IMR-90 (cell line): ENCODE results near the gene CTNND2. TPM values are rescaled to one million over a fixed set of nuclear protein-coding genes. Genes with fewer than 3 reads are reported as not detected.

Experiments
- ATAC-seq: fragments of 200-7000 bp; cut with Tn5 transposase; 2 replicates; pipeline ENCODE4 v1.9.1; 2020; ENCODE audit warnings: low read depth, mild to moderate bottlenecking, moderate library complexity
- BruUV-seq: library from RNA; stranded (reverse); fragments of 400-500 nt; replicated peaks from 2 replicates; lab custom pipeline; 2021; lab: Mats Ljungman, UMichigan
- CTCF ChIA-PET: fragments of 300-600 bp; formaldehyde crosslinking; extraction: SDS; loops from one replicate; lab custom pipeline; 2021; ENCODE audit warnings: antibody characterized with exemption; lab: Yijun Ruan, JAX
- POLR2A ChIA-PET: fragments of 300-600 bp; sonication (Branson Sonifier 250); formaldehyde crosslinking; loops from one replicate; lab custom pipeline; 2022; ENCODE audit warnings: antibody characterized with exemption; ENCODE audit not compliant: unreplicated experiment; lab: Charles Lee
- DNase-seq: peaks from one replicate; pipeline ENCODE4 v3.0.0; 2013
- H2AFZ ChIP-seq: replicated peaks from 2 replicates; pipeline ENCODE3; 2013; ENCODE audit warnings: low read length, mild to moderate bottlenecking; ENCODE audit not compliant: poor library complexity
- H2AK5ac ChIP-seq: 2 replicates; pipeline ENCODE4 v1.6.1; 2013; ENCODE audit warnings: low read depth, low read length, inconsistent platforms
- H2AK9ac ChIP-seq: replicated peaks from 2 replicates; pipeline ENCODE3; 2013; ENCODE audit warnings: mild to moderate bottlenecking, low read depth, low read length, moderate library complexity; ENCODE audit not compliant: poor library complexity
- H2BK120ac ChIP-seq: 2 replicates; pipeline ENCODE4 v1.6.1; 2013; ENCODE audit warnings: low read depth, low read length, inconsistent platforms
- H2BK15ac ChIP-seq: 3 replicates; pipeline ENCODE4 v1.6.1; 2013; ENCODE audit warnings: low read depth, low read length, inconsistent platforms
- H2BK20ac ChIP-seq: 2 replicates; pipeline ENCODE4 v1.6.1; 2013; ENCODE audit warnings: low read depth, mild to moderate bottlenecking, inconsistent platforms, low read length, moderate library complexity
- H2BK5ac ChIP-seq: 2 replicates; pipeline ENCODE4 v1.6.1; 2013; ENCODE audit warnings: mild to moderate bottlenecking, low read depth, low read length, inconsistent platforms; ENCODE audit not compliant: poor library complexity, severe bottlenecking
- H3K14ac ChIP-seq: replicated peaks from 2 replicates; pipeline ENCODE4 v1.6.1; 2013; ENCODE audit warnings: low read depth, low read length, inconsistent platforms
- H3K18ac ChIP-seq: 2 replicates; pipeline ENCODE4 v1.6.1; 2013; ENCODE audit warnings: low read depth, low read length, control low read depth
- H3K23ac ChIP-seq: 2 replicates; pipeline ENCODE4 v1.6.1; 2013; ENCODE audit warnings: low read depth, low read length, inconsistent platforms
- H3K27ac ChIP-seq: 2 replicates; pipeline ENCODE4 v1.5.1; 2013; ENCODE audit warnings: mild to moderate bottlenecking, control low read depth, low read length; ENCODE audit not compliant: insufficient read depth
- H3K27me3 ChIP-seq: 2 replicates; pipeline ENCODE4 v1.6.1; 2013; ENCODE audit warnings: low read length; ENCODE audit not compliant: control insufficient read depth, insufficient read depth
- H3K36me3 ChIP-seq: 2 replicates; pipeline ENCODE4 v1.6.1; 2013; ENCODE audit warnings: low read length, mixed read lengths; ENCODE audit not compliant: control insufficient read depth, insufficient read depth
- H3K4ac ChIP-seq: 2 replicates; pipeline ENCODE4 v1.6.1; 2013; ENCODE audit warnings: low read depth, low read length, inconsistent platforms
- H3K4me1 ChIP-seq: 2 replicates; pipeline ENCODE4 v1.6.1; 2013; ENCODE audit warnings: low read length, mixed read lengths; ENCODE audit not compliant: control insufficient read depth, insufficient read depth
- H3K4me2 ChIP-seq: 2 replicates; pipeline ENCODE4 v1.6.1; 2013; ENCODE audit warnings: low read depth, mild to moderate bottlenecking, control low read depth, low read length, moderate library complexity
- H3K4me3 ChIP-seq: 2 replicates; pipeline ENCODE4 v1.5.1; 2013; ENCODE audit warnings: low read depth, mild to moderate bottlenecking, control low read depth, low read length, moderate library complexity; ENCODE audit not compliant: insufficient read depth
- H3K56ac ChIP-seq: 2 replicates; pipeline ENCODE4 v1.6.1; 2013; ENCODE audit warnings: low read length, inconsistent platforms; ENCODE audit not compliant: insufficient read depth; ENCODE audit errors: extremely low read depth
- H3K79me1 ChIP-seq, 2 experiments: 2 replicates each; pipeline ENCODE4 v1.6.1; 2013; ENCODE audit warnings: low read length in 2 of 2, inconsistent platforms in 1 of 2, low read depth in 1 of 2
- H3K9ac ChIP-seq: 2 replicates; pipeline ENCODE4 v1.6.1; 2013; ENCODE audit warnings: low read depth, low read length, control low read depth
- H3K9me1 ChIP-seq: 2 replicates; pipeline ENCODE4 v1.6.1; 2013; ENCODE audit warnings: low read length, inconsistent platforms; ENCODE audit not compliant: insufficient read depth
- H3K9me3 ChIP-seq: 2 replicates; pipeline ENCODE4 v1.6.1; 2013; ENCODE audit warnings: low read length; ENCODE audit not compliant: control insufficient read depth, insufficient read depth
- H4K20me1 ChIP-seq: 2 replicates; pipeline ENCODE4 v1.6.1; 2013; ENCODE audit warnings: low read length, inconsistent platforms; ENCODE audit not compliant: insufficient read depth
- H4K5ac ChIP-seq: 2 replicates; pipeline ENCODE4 v1.6.1; 2013; ENCODE audit warnings: mild to moderate bottlenecking, low read depth, low read length, control low read depth
- H4K8ac ChIP-seq, 2 experiments: 2 replicates each; pipeline ENCODE4 v1.6.1; 2013; ENCODE audit warnings: low read depth in 2 of 2, low read length in 2 of 2, control low read depth in 1 of 2, inconsistent platforms in 1 of 2
- H4K91ac ChIP-seq: 2 replicates; pipeline ENCODE4 v1.6.1; 2013; ENCODE audit warnings: low read depth, low read length, inconsistent platforms; ENCODE audit not compliant: insufficient read depth
- BHLHE40 ChIP-seq: fragments of 150-350 bp; IDR thresholded peaks from 2 replicates; pipeline ENCODE4 v1.6.1; 2016; ENCODE audit warnings: mild to moderate bottlenecking, low read depth, low read length
- CEBPB ChIP-seq: IDR thresholded peaks from 2 replicates; pipeline ENCODE4 v1.6.1; 2012; ENCODE audit warnings: low read depth, low read length, improper control_type of control experiment
- CHD1 ChIP-seq: IDR thresholded peaks from 2 replicates; pipeline ENCODE4 v1.6.1; 2012; ENCODE audit warnings: low read depth, low read length, improper control_type of control experiment
- CTCF ChIP-seq: conservative IDR thresholded peaks from 2 replicates; pipeline ENCODE4 v1.5.1; 2012; ENCODE audit warnings: mild to moderate bottlenecking, low read depth, low read length, improper control_type of control experiment
- FOS ChIP-seq: fragments of 150-350 bp; IDR thresholded peaks from 2 replicates; pipeline ENCODE4 v1.6.1; 2016; ENCODE audit warnings: low read depth, low read length
- MAZ ChIP-seq: IDR thresholded peaks from 2 replicates; pipeline ENCODE4 v1.6.1; 2012; ENCODE audit warnings: low read depth, mild to moderate bottlenecking, low read length, improper control_type of control experiment, moderate library complexity, borderline replicate concordance
- MXI1 ChIP-seq: IDR thresholded peaks from 2 replicates; pipeline ENCODE4 v1.6.1; 2012; ENCODE audit warnings: low read depth, mild to moderate bottlenecking, low read length, moderate library complexity, borderline replicate concordance
- NFE2L2 ChIP-seq: fragments of 150-350 bp; IDR thresholded peaks from 2 replicates; pipeline ENCODE4 v1.6.1; 2016; ENCODE audit warnings: low read depth, mild to moderate bottlenecking, low read length
- POLR2A ChIP-seq: IDR thresholded peaks from 2 replicates; pipeline ENCODE4 v1.6.1; 2012; ENCODE audit warnings: mild to moderate bottlenecking, low read depth, low read length
- RFX5 ChIP-seq: IDR thresholded peaks from 2 replicates; pipeline ENCODE4 v1.8.0; 2012; ENCODE audit warnings: low read depth, mild to moderate bottlenecking, low read length, moderate library complexity
- USF2 ChIP-seq: fragments of 150-350 bp; IDR thresholded peaks from 2 replicates; pipeline ENCODE4 v1.6.1; 2017; ENCODE audit warnings: mild to moderate bottlenecking, antibody characterized with exemption, low read length, low read depth
- WGBS, 2 experiments: methylation state at CpG; one replicate each; pipeline versions ENCODE4 v1.1.5 to v1.1.7; 2013; ENCODE audit warnings: missing lambda C conversion rate in 2 of 2; ENCODE audit not compliant: insufficient read length in 1 of 2; ENCODE audit errors: extremely low coverage in 2 of 2; 5-methylcytosine and 5-hydroxymethylcytosine counted together
- dilution Hi-C: fragments of 300-500 bp; cut with HindIII; formaldehyde crosslinking; loops from one replicate; pipeline ENCODE4 v1.14.3; 2018; ENCODE audit warnings: low sequenced_read_pairs; ENCODE audit not compliant: unreplicated experiment
- in situ Hi-C: fragments of 300-500 bp; cut with MboI; formaldehyde crosslinking; loops from 3 replicates; pipeline ENCODE4 v1.14.3; 2019; ENCODE audit warnings: low sequenced_read_pairs, inconsistent platforms, mixed read lengths
- intact Hi-C: fragments of 100-400 bp; cut with micrococcal nuclease; formaldehyde crosslinking; loops from 2 replicates; pipeline ENCODE4 v1.10.0; 2022
- polyA plus RNA-seq, 3 experiments: library from polyadenylated mRNA; depleted of rRNA; stranded (reverse); fragments of >200 nt; gene quantifications; 2 replicates each; pipeline ENCODE4 v1.2.3, GENCODE V29; 2012; ENCODE audit warnings: low replicate concordance in 1 of 3
- total RNA-seq: library from RNA; depleted of rRNA; stranded (reverse); fragments of >200 nt; gene quantifications from 2 replicates; pipeline ENCODE4 v1.2.3, GENCODE V29; 2012

The CTNND2 gene
- total and polyA plus RNA-seq, 2 of the 4 experiments (the other 2 are of a cell fraction): not detected

- Histone ChIP-seq H4K20me1 (no peaks in the 10 kb centered on the region), H3K27me3 (no peaks in the 10 kb centered on the region), H3K36me3 (no peaks in the 10 kb centered on the region), H3K27ac (no peak overlapping the region), H2BK5ac (no peak overlapping the region), H3K4me2 (no peak overlapping the region), H3K4ac (no peak overlapping the region), H2BK15ac (no peak overlapping the region), H2AFZ (no peak overlapping the region), H3K9ac (no peak overlapping the region), H3K18ac (no peak overlapping the region), H2AK5ac (no peak overlapping the region), H2AK9ac (no peak overlapping the region), H3K4me1 (no peaks in the 10 kb centered on the region), H3K9me3 (no peaks in the 10 kb centered on the region), H3K14ac (no peak overlapping the region), H3K4me3 (no peak overlapping the region), H3K9me1 (no peaks in the 10 kb centered on the region), H3K23ac (no peak overlapping the region), H2BK20ac (no peak overlapping the region), H3K56ac (no peak overlapping the region), H3K79me1 (no peaks in the 10 kb centered on the region), H4K5ac (no peak overlapping the region), H4K8ac (no peak overlapping the region), H2BK120ac (no peak overlapping the region), H4K91ac (no peak overlapping the region)
- no CpG with 5 or more reads among the region's 2 CpGs for WGBS, 2 experiments
- ChIA-PET CTCF (no interaction called here), POLR2A (no interaction called here)
- intact Hi-C loops (no loop called here), in situ Hi-C loops (no loop called here), dilution Hi-C loops (no loop called here)
- DNase-seq: no peak
- BruUV-seq: no TSS peak
- ATAC-seq: no peak
- TF ChIP-seq USF2 (no peak), POLR2A (no peak), MAZ (no peak), RFX5 (no peak), CHD1 (no peak), MXI1 (no peak), FOS (no peak), BHLHE40 (no peak), NFE2L2 (no peak), CTCF (no peak), CEBPB (no peak)
These were observed 610.7 kb downstream of the CTNND2 start for GRCh38 chr5:11293523-11293922.
